Neural cell (in vitro differentiated cells): ENCODE measurements around the gene SMARCC2. TPM values are rescaled to one million over a fixed set of nuclear protein-coding genes. Genes with fewer than 3 reads are reported as not detected.

ENCODE experiments used
- H2AFZ ChIP-seq: fragments of 200-600, 300-800 bp; sonication (generic), shearing (Covaris generic); 2 replicates; pipeline ENCODE4 v1.6.0; 2014; ENCODE audit warnings: low read depth, mild to moderate bottlenecking, antibody characterized with exemption, low read length, moderate library complexity
- H3F3A ChIP-seq: fragments of 200-600 bp; shearing (Covaris generic); 2 replicates; pipeline ENCODE4 v1.6.1; 2016; ENCODE audit warnings: mild to moderate bottlenecking, moderate library complexity, mixed read lengths, antibody characterized with exemption, low read length; ENCODE audit not compliant: insufficient read depth, poor library complexity, severe bottlenecking
- H3K27ac ChIP-seq: fragments of 200-600, 300-800 bp; sonication (generic), shearing (Covaris generic); 2 replicates; pipeline ENCODE4 v1.5.1; 2014; ENCODE audit warnings: mild to moderate bottlenecking, low read length, moderate library complexity
- H3K27me3 ChIP-seq: fragments of 300-800, 200-600 bp; sonication (generic), shearing (Covaris generic); 2 replicates; pipeline ENCODE4 v1.6.0; 2014; ENCODE audit warnings: mild to moderate bottlenecking, low read depth, low read length, moderate library complexity; ENCODE audit not compliant: insufficient read depth
- H3K36me3 ChIP-seq: fragments of 300-800, 200-600 bp; sonication (generic), shearing (Covaris generic); 2 replicates; pipeline ENCODE4 v1.5.1; 2014; ENCODE audit warnings: mild to moderate bottlenecking, antibody characterized with exemption, low read length, moderate library complexity; ENCODE audit not compliant: insufficient read depth
- H3K4me2 ChIP-seq: fragments of 300-800, 200-600 bp; sonication (generic), shearing (Covaris generic); 2 replicates; pipeline ENCODE4 v1.6.0; 2014; ENCODE audit warnings: mild to moderate bottlenecking, low read length
- H3K4me3 ChIP-seq: fragments of 300-800, 200-600 bp; sonication (generic), shearing (Covaris generic); 2 replicates; pipeline ENCODE4 v1.5.1; 2014; ENCODE audit warnings: mild to moderate bottlenecking, low read length, moderate library complexity
- H3K79me2 ChIP-seq: fragments of 200-600 bp; shearing (Covaris generic); replicated peaks from 2 replicates; pipeline ENCODE4 v1.6.0; 2014; ENCODE audit warnings: mild to moderate bottlenecking, low read length, moderate library complexity; ENCODE audit not compliant: insufficient read depth
- H3K9ac ChIP-seq: fragments of 300-800, 200-600 bp; sonication (generic), shearing (Covaris generic); 2 replicates; pipeline ENCODE4 v1.6.1; 2016; ENCODE audit warnings: mild to moderate bottlenecking, low read length, mixed read lengths
- H3K9me2 ChIP-seq: fragments of 200-600 bp; shearing (Covaris generic); 2 replicates; pipeline ENCODE4 v1.6.1; 2016; ENCODE audit warnings: mild to moderate bottlenecking, low read length, mixed read lengths; ENCODE audit not compliant: insufficient read depth
- H3K9me3 ChIP-seq: fragments of 200-600, 300-800 bp; sonication (generic), shearing (Covaris generic); 2 replicates; pipeline ENCODE4 v1.6.1; 2016; ENCODE audit warnings: mild to moderate bottlenecking, mixed run types, low read length, moderate library complexity, mixed read lengths
- H4K20me1 ChIP-seq: fragments of 200-600 bp; shearing (Covaris generic); 2 replicates; pipeline ENCODE4 v1.6.1; 2016; ENCODE audit warnings: mild to moderate bottlenecking, mixed run types; ENCODE audit not compliant: insufficient read depth
- EP300 ChIP-seq: fragments of 450-650 bp; conservative IDR thresholded peaks from 2 replicates; pipeline ENCODE4 v1.6.1; 2014; ENCODE audit warnings: antibody characterized with exemption, mild to moderate bottlenecking, moderate library complexity; ENCODE audit not compliant: poor library complexity, severe bottlenecking
- EZH2 ChIP-seq: fragments of 200-600, 300-800 bp; shearing (Covaris generic), sonication (generic); IDR thresholded peaks from 2 replicates; pipeline ENCODE4 v1.6.1; 2014; ENCODE audit warnings: antibody characterized with exemption, low read length, borderline replicate concordance, mild to moderate bottlenecking; ENCODE audit not compliant: insufficient read depth, poor library complexity, severe bottlenecking
- MXI1 ChIP-seq: fragments of 450-650 bp; conservative IDR thresholded peaks from 2 replicates; pipeline ENCODE4 v1.6.1; 2014; ENCODE audit warnings: antibody characterized with exemption, mild to moderate bottlenecking; ENCODE audit not compliant: poor library complexity, severe bottlenecking
- POLR2AphosphoS5 ChIP-seq: IDR thresholded peaks from 2 replicates; pipeline ENCODE4 v1.6.1; 2012
- RAD21 ChIP-seq: fragments of 450-650 bp; conservative IDR thresholded peaks from 2 replicates; pipeline ENCODE4 v1.6.1; 2014; ENCODE audit warnings: antibody characterized with exemption, mild to moderate bottlenecking, moderate library complexity
- SMC3 ChIP-seq: fragments of 450-650 bp; conservative IDR thresholded peaks from 2 replicates; pipeline ENCODE4 v1.6.1; 2014; ENCODE audit warnings: antibody characterized with exemption, mild to moderate bottlenecking, moderate library complexity; ENCODE audit not compliant: poor library complexity
- TAF1 ChIP-seq: IDR thresholded peaks from 2 replicates; pipeline ENCODE4 v1.6.1; 2012; ENCODE audit warnings: low read depth
- polyA plus RNA-seq: library from polyadenylated mRNA; depleted of rRNA; stranded (reverse); fragments of >200 nt; gene quantifications from 2 replicates; pipeline ENCODE4 v1.2.3, GENCODE V29; 2014
- TF ChIP-seq, protein P1 (sequence below): fragments of 450-650 bp; IDR thresholded peaks from 2 replicates; pipeline ENCODE4 v1.5.1; 2014; ENCODE audit warnings: antibody characterized with exemption, mild to moderate bottlenecking, moderate library complexity; ENCODE audit not compliant: poor library complexity, severe bottlenecking
- TF ChIP-seq, protein P2 (sequence below): IDR thresholded peaks from 2 replicates; pipeline ENCODE4 v1.6.1; 2012; ENCODE audit warnings: borderline replicate concordance

Gene SMARCC2
- polyA plus RNA-seq, 1 donor from 2014 or later: 85.6 TPM

DNA sequence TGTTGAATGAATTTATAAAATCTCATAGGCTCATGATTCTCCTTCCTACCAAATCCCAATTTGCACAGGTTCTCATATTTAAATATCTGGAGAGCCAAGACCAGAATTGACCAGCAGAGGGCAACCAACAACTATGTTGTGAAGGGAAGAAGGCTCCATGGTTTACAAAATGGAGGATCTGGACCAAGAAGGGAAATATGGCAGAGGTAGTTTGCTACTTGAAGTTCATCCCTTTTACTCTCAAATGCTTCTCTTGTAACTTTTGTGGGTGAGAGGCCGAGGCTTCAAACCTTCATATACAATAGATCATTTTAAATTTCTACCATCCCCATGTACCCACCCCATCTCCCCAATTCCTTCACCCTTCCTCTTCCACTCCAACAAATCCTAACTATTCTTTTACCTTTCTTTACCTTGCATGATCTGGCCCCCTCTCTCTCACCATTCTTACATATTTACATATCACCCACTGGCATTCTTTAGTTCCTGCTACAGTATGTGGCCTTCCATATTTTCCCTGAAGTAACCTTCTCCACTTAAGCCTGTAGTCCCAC, 3.8 kb upstream of the SMARCC2 start:
- Histone ChIP-seq H2AFZ (no peak overlapping the region), H3K27ac (peak overlapping the region; percentile 30)
- TF ChIP-seq, protein P1, sequence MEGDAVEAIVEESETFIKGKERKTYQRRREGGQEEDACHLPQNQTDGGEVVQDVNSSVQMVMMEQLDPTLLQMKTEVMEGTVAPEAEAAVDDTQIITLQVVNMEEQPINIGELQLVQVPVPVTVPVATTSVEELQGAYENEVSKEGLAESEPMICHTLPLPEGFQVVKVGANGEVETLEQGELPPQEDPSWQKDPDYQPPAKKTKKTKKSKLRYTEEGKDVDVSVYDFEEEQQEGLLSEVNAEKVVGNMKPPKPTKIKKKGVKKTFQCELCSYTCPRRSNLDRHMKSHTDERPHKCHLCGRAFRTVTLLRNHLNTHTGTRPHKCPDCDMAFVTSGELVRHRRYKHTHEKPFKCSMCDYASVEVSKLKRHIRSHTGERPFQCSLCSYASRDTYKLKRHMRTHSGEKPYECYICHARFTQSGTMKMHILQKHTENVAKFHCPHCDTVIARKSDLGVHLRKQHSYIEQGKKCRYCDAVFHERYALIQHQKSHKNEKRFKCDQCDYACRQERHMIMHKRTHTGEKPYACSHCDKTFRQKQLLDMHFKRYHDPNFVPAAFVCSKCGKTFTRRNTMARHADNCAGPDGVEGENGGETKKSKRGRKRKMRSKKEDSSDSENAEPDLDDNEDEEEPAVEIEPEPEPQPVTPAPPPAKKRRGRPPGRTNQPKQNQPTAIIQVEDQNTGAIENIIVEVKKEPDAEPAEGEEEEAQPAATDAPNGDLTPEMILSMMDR: peak; percentile 86
- TF ChIP-seq SMC3: peak; percentile 76
- TF ChIP-seq EZH2: no peak
- no peak for TF ChIP-seq MXI1
- TF ChIP-seq, protein P2, sequence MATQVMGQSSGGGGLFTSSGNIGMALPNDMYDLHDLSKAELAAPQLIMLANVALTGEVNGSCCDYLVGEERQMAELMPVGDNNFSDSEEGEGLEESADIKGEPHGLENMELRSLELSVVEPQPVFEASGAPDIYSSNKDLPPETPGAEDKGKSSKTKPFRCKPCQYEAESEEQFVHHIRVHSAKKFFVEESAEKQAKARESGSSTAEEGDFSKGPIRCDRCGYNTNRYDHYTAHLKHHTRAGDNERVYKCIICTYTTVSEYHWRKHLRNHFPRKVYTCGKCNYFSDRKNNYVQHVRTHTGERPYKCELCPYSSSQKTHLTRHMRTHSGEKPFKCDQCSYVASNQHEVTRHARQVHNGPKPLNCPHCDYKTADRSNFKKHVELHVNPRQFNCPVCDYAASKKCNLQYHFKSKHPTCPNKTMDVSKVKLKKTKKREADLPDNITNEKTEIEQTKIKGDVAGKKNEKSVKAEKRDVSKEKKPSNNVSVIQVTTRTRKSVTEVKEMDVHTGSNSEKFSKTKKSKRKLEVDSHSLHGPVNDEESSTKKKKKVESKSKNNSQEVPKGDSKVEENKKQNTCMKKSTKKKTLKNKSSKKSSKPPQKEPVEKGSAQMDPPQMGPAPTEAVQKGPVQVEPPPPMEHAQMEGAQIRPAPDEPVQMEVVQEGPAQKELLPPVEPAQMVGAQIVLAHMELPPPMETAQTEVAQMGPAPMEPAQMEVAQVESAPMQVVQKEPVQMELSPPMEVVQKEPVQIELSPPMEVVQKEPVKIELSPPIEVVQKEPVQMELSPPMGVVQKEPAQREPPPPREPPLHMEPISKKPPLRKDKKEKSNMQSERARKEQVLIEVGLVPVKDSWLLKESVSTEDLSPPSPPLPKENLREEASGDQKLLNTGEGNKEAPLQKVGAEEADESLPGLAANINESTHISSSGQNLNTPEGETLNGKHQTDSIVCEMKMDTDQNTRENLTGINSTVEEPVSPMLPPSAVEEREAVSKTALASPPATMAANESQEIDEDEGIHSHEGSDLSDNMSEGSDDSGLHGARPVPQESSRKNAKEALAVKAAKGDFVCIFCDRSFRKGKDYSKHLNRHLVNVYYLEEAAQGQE: no peak
- peak; percentile 82 for TF ChIP-seq RAD21
- no peak for TF ChIP-seq EP300
- TF ChIP-seq TAF1: no peak
- no peak for TF ChIP-seq POLR2AphosphoS5

DNA sequence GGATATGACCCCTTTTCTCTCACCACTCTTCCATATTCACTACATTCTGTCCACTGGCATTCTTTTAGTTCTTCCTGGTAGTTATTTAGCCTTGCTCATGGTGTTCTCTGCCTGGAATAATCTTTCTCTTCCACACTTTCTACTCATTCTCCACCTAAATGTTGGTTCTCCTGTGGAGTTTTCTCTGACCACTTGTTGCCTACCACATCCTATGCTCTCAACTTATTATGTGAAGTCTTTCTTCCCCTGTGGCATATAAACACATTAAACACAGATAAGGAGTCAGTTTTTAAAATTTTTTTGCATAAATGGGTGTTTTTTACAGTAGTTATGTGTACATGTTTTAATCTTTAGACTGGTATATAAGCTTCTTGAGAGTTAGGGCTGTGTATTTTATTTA, 3.3 kb upstream of the SMARCC2 start:
- Histone ChIP-seq H3K36me3 (no peaks in the 10 kb centered on the region), H4K20me1 (no peaks in the 10 kb centered on the region), H3K9me2 (no peaks in the 10 kb centered on the region), H3K4me3 (no peak overlapping the region), H3K27me3 (no peaks in the 10 kb centered on the region), H3K9ac (no peak overlapping the region), H2AFZ (no peak overlapping the region), H3K27ac (no peak overlapping the region), H3K4me2 (no peak overlapping the region), H3F3A (peaks cover 7% of the 10 kb centered on the region), H3K9me3 (no peaks in the 10 kb centered on the region), H3K79me2 (peaks cover 14% of the 10 kb centered on the region)
- TF ChIP-seq EZH2 (no peak), POLR2AphosphoS5 (no peak), TAF1 (no peak), MXI1 (no peak), RAD21 (no peak), EP300 (no peak), SMC3 (no peak)
- TF ChIP-seq, protein P1: no peak
- TF ChIP-seq, protein P2: no peak

More for the DNA sequence above, 3.8 kb upstream of the SMARCC2 start:
- H3K79me2 ChIP-seq: peaks cover 8% of the 10 kb centered on the region
- no peak overlapping the region for H3K9ac ChIP-seq
- H3K36me3 ChIP-seq: no peaks in the 10 kb centered on the region
- no peaks in the 10 kb centered on the region for H3K9me2 ChIP-seq
- no peak overlapping the region for H3K4me2 ChIP-seq
- no peaks in the 10 kb centered on the region for H3K9me3 ChIP-seq
- no peak overlapping the region for H3K4me3 ChIP-seq
- no peaks in the 10 kb centered on the region for H3K27me3 ChIP-seq
- H4K20me1 ChIP-seq: no peaks in the 10 kb centered on the region
- H3F3A ChIP-seq: peaks cover 7% of the 10 kb centered on the region
